Skin of body (tissue), 2 donors: ENCODE measurements around the gene UMAD1. TPM values are rescaled to one million over a fixed set of nuclear protein-coding genes. Genes with fewer than 3 reads are reported as not detected.
A peak's percentile ranks its signal among the peaks of the same experiment; 100 is the strongest.

Experiments used
- DNase-seq: peaks from one replicate; lab custom pipeline; 2025; lab: John Stamatoyannopoulos, UW
- total RNA-seq: library from RNA; depleted of rRNA; stranded (reverse); fragments of >200 nt; gene quantifications from one replicate; pipeline ENCODE4 v1.2.3, GENCODE V29; 2014

Gene UMAD1
- total RNA-seq, 1 donor from 2014 or later, result 8.5 TPM

- DNase-seq, result no peak
Measured at GRCh38 chr7:7688956-7689355, 48.4 kb downstream of the UMAD1 start.

DNA sequence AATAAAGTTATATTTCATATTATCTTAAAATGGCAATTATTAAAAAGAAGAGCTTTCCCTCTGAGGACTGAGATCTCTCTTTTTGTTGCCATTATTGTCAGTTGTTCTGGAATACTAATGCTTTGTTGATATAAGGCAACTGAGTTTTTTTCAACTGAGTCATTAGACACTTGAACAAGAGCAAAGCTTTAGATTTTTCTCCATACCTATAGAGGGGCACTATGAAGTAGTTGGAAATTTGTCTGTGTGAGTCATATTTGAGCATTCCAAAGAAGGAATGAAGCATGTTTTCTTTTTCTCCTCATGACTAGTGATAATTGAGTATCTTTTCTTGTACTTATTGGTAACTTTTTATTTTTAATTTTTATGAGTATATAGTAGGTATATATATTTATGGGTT, 53.3 kb downstream of the UMAD1 start:
- no peak for DNase-seq

- no peak for DNase-seq
Measured at GRCh38 chr7:7694542-7694941, 54.0 kb downstream of the UMAD1 start.

GRCh38 chr7:7695111-7695817, 54.7 kb downstream of the UMAD1 start:
- no peak for DNase-seq

DNA sequence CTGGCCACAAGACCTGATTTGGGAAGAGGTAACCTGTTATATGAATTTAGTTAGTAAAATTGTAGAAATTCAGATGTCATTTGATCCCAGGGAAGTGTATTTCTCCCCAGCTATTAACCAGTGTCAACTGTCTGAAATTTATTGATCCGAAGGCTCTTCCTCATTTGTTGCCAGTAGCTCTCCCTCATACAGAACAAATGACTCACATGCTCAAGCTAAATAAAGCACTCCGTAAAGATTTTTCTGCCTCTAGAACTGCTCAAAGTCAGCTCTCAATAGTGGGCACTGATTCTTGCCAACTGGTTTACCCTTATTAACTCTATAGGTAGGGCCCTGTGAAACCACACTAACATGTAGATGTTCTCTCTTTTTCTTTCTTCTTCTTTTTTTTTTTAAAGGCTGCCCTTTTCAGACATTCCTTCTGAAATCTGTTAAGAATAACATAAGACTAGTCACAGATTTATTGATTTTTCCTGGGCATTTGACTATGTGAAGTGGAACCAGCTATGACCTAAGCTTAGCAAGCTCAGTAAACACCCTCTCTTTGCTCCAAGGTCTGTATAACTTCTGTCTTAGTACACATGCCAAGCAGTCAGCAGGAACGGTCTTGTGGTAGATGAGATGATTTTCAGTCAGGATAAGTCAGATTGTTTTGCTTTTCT, 56.0 kb downstream of the UMAD1 start:
- DNase-seq, result no peak

- DNase-seq, result no peak
Measured at GRCh38 chr7:7698930-7699329, 58.4 kb downstream of the UMAD1 start.

- no peak for DNase-seq
Measured at GRCh38 chr7:7699380-7699779, 58.8 kb downstream of the UMAD1 start.

- no peak for DNase-seq
Measured at GRCh38 chr7:7699970-7700369, 59.4 kb downstream of the UMAD1 start.

- no peak for DNase-seq
Measured at GRCh38 chr7:7701527-7701926, 61.0 kb downstream of the UMAD1 start.

GRCh38 chr7:7702826-7703225, 62.3 kb downstream of the UMAD1 start:
- DNase-seq, result no peak

DNA sequence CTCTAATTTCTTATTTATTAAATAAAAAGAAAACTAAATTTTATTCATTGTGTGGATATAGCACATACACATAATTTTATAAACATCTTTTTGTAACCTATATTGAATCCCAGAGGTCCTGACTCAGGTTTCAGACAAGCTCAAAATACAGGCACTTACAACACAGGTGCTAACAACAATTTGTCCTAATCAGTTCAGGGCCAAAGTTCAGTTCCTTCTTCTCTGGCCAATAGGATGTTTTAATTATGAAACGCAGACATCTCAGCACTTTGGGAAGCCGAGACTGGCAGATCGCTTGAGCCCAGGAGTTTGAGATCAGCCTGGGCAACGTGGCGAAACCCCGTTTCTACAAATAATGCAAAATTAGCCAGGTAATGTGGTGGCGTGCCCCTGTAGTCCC, 62.9 kb downstream of the UMAD1 start:
- no peak for DNase-seq

GRCh38 chr7:7704867-7705266, 64.3 kb downstream of the UMAD1 start:
- no peak for DNase-seq

DNA sequence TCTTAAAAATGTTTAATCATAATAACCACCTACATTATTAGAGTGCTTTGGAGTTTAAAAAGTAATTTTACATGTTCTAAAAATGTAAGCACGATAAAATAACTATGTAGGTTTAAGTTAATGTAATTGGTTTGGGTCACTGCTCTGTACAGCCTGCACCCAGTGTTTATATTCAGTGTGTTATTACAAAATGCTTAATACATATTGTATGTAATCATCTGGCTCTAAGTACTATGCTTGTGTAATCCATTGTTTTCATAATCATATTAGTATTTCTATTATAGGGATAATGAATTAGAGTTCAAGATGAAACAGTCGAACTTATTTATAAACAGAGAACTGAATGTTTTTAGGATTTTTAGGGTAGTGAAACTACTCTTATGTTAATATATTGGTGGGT, 64.8 kb downstream of the UMAD1 start:
- DNase-seq, result no peak

DNA sequence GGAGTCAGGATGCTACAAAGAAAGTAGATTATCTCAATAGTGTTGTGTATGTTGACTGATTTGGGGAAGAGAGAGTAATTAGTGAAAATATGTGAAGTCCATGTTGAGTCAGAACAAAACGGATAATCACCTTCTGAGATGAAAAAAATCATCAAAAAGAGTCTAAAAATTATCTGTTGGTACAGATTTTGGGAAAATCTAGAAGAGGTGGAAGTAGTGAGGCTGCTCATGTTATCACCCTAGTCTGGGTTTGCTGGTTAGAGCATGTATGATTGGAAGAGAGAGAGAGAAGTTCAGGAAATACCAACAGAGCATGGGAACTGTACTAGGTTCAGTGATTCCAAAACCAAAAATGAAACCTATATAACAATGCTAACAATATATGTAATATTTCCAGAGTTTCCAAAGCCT, 65.6 kb downstream of the UMAD1 start:
- no peak for DNase-seq

DNA sequence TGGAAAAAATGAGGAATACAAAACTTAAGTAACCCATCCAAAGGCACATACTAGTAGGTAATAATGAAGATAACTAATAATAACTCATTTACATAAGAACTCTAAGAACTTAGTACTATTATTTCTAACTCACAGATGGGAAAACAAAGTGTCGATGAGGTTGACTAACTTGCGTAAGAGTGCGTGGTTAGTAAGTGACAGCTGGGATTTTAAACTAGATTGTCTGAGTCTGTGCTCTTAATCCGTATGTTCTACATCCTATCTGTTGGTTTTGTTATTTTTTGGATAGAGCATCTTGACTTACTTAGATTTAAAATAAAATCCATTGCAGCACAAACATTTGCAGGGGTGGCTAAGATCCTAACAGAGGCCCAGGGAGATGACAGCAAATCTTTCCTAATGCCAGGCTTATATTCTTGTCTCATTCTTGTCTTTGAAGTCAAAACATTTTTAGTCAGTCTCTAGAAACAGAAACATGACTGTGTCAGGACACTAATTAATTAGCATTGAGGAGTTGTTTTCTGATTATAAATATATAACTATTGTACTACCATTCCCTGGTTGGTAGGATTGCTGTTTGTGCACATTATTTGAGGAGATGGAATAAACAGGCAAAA, 66.1 kb downstream of the UMAD1 start:
- DNase-seq, result no peak

GRCh38 chr7:7707246-7707645, 66.7 kb downstream of the UMAD1 start:
- DNase-seq, result no peak

DNA sequence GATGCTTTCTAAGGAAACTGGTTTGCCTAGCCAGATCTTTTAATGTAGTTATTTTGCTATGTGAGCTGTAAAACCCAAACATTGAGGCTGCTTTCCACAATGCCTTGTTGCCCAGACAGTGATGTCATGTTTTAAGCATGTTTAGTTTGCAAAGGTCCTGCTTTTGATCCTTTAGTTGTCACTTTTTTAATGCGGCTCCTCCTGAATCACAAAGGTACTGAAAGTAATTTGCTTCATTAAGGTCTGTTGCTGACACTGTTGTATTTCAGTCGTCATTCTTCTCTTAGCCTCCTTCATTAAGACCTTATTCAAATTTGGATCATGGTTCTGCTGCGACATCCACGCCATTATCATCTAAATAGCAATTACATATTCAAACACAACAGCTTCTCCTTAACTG, 67.3 kb downstream of the UMAD1 start:
- no peak for DNase-seq

- DNase-seq, result no peak
Measured at GRCh38 chr7:7709291-7709690, 68.7 kb downstream of the UMAD1 start.

- DNase-seq, result no peak
Measured at GRCh38 chr7:7710469-7710868, 69.9 kb downstream of the UMAD1 start.

GRCh38 chr7:7713730-7714129, 73.2 kb downstream of the UMAD1 start:
- no peak for DNase-seq

DNA sequence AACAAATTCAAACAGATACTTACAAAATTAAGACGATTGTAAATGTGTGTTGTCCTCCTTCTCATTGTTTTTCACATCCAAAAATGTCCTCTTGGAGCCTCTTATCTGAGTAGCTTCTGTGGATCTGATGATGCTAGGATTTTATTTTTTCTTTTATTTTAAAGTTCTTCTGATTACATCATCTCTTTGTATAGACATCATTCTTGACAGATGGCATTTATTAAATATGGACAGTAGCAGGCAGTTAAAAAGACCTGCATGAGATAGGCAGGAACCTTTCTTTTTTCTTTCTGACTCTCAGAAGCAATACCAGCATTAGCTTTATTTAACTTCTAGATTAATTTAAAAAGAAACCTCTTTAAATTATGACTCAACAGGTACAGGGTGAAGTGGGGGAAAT, 77.9 kb downstream of the UMAD1 start, which contains the start of gene RPA3:
Gene RPA3, minus strand, starts transcription at position 116 of the 400 bp plus-strand sequence. CDS start 78,189 bp downstream, outside the sequence.
- no peak for DNase-seq

DNA sequence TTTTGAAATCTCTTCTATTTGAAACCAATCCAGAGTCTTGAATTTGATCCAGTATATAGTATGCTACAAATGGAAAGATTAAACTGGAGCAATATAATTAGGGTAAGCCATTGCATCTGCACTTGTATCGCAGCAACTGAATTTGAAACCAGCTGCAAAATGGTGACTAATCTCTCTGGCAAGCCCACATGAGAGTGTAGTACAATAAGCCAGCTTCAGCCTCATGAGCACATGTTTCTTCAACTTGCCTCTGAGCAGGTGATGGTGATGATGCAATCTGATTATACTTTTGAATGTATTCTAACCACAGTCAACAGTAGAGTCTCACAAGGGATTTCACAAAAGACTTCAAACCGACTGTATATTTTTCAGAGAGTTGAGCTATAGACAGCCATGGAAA, 78.7 kb downstream of the UMAD1 start:
- peak; percentile 80 for DNase-seq

- DNase-seq, result peak; percentile 49
Measured at GRCh38 chr7:7720193-7720592, 79.6 kb downstream of the UMAD1 start.
